Measurements from ENCODE around the gene RXFP2.

GRCh38 chr13:31773538-31773937 lies 34.2 kb downstream of the RXFP2 start:
- TF ChIP-seq POLR2A (IDR thresholded peaks at IDR 0.05; ENCODE audit: low read depth, low read length) = no peak
- TF ChIP-seq CTCF (IDR thresholded peaks at IDR 0.05; ENCODE audit: extremely low read depth in 1 of 2, insufficient read depth in 1 of 2, low read depth in 1 of 2, low read length in 2 of 2) = no peak
- no peak for TF ChIP-seq POLR2AphosphoS5 (IDR thresholded peaks at IDR 0.05; ENCODE audit: insufficient read depth, low read depth, low read length)
- TF ChIP-seq EZH2 (IDR thresholded peaks at IDR 0.05; ENCODE audit: borderline replicate concordance, low read depth, low read length, severe bottlenecking) = no peak

Measured in endothelial cell of umbilical vein (primary cell).